Pulmonary artery endothelial cell (primary cell): ENCODE measurements around the gene CLEC4M. TPM values are rescaled to one million over a fixed set of nuclear protein-coding genes. Genes with fewer than 3 reads are reported as not detected.
"Not testable (repeated sequence)": the region's sequence is repeated elsewhere in the genome, so short reads cannot be mapped to it uniquely, and the experiment has no call there.

Source experiments
- DNase-seq: peaks from one replicate; pipeline ENCODE4 v3.0.0-alpha.2; 2011; ENCODE audit warnings: low read depth, low spot score
- total RNA-seq: library from RNA; depleted of rRNA; stranded (reverse); fragments of >200 nt; gene quantifications from 2 replicates; pipeline ENCODE4 v1.2.3, GENCODE V29; 2014

The CLEC4M gene
- total RNA-seq, 1 donor from 2014 or later, result 0.07 TPM

GRCh38 chr19:7806876-7807275 lies 43.8 kb downstream of the CLEC4M start:
- DNase-seq, result no peak

GRCh38 chr19:7808108-7808507 lies 45.1 kb downstream of the CLEC4M start:
- no peak for DNase-seq

- DNase-seq, result no peak
These were observed 48.9 kb downstream of the CLEC4M start for GRCh38 chr19:7811989-7812388.

GRCh38 chr19:7815325-7815724 lies 52.3 kb downstream of the CLEC4M start:
- DNase-seq, result no peak

- not testable (repeated sequence) for DNase-seq
These were observed 53.0 kb downstream of the CLEC4M start for GRCh38 chr19:7816040-7816439.

GRCh38 chr19:7817801-7818200 lies 54.8 kb downstream of the CLEC4M start:
- no peak for DNase-seq

- no peak for DNase-seq
These were observed 55.8 kb downstream of the CLEC4M start for GRCh38 chr19:7818806-7819205.

Other genes with a start within 250 kb of the CLEC4M start
- 11.7 and 16.0 TPM in 2 replicates for gene ZNF358, start 247.1 kb upstream of the CLEC4M start, total RNA-seq
- 3.8 and 6.2 TPM in 2 replicates for gene MCOLN1, start 240.6 kb upstream of the CLEC4M start, total RNA-seq
- gene PNPLA6, start 227.5 kb upstream of the CLEC4M start, total RNA-seq, result 82.8 and 106 TPM in 2 replicates
- 0.13 and 0.21 TPM in 2 replicates for gene CAMSAP3, start 167.4 kb upstream of the CLEC4M start, total RNA-seq
- gene XAB2, start 133.7 kb upstream of the CLEC4M start, total RNA-seq, result 23.9 and 30.6 TPM in 2 replicates
- gene PET100, start 133.4 kb upstream of the CLEC4M start, total RNA-seq, result 19.3 and 28.9 TPM in 2 replicates
- not detected in 2 replicates for gene PCP2, start 129.5 kb upstream of the CLEC4M start, total RNA-seq
- gene STXBP2, start 126.1 kb upstream of the CLEC4M start, total RNA-seq, result 29.5 and 30.9 TPM in 2 replicates
- gene RETN, start 94.2 kb upstream of the CLEC4M start, total RNA-seq, result not detected in 2 replicates
- gene MCEMP1, start 86.2 kb upstream of the CLEC4M start, total RNA-seq, result not detected in 2 replicates
- gene TRAPPC5, start 82.4 kb upstream of the CLEC4M start, total RNA-seq, result 121 and 191 TPM in 2 replicates
- gene FCER2, start 61.1 kb upstream of the CLEC4M start, total RNA-seq, result not detected in 2 replicates
- not detected in 2 replicates for gene CLEC4G, start 31.1 kb upstream of the CLEC4M start, total RNA-seq
- not detected in 2 replicates for gene CD209, start 15.7 kb upstream of the CLEC4M start, total RNA-seq
- gene EVI5L, start 67.0 kb downstream of the CLEC4M start, total RNA-seq, result 11.7 and 13.9 TPM in 2 replicates
- 0.07 TPM in 1 of 2 replicates, not detected in the other for gene PRR36, start 111.1 kb downstream of the CLEC4M start, total RNA-seq
- 1.2 and 2.0 TPM in 2 replicates for gene LRRC8E, start 125.3 kb downstream of the CLEC4M start, total RNA-seq
- 8.8 and 11.6 TPM in 2 replicates for gene MAP2K7, start 140.6 kb downstream of the CLEC4M start, total RNA-seq
- gene TGFBR3L, start 151.6 kb downstream of the CLEC4M start, total RNA-seq, result 0.53 and 0.73 TPM in 2 replicates
- 15.0 and 20.8 TPM in 2 replicates for gene SNAPC2, start 157.1 kb downstream of the CLEC4M start, total RNA-seq
- gene CTXN1, start 162.9 kb downstream of the CLEC4M start, total RNA-seq, result 3.1 and 8.2 TPM in 2 replicates
- 44.0 and 51.6 TPM in 2 replicates for gene TIMM44, start 180.4 kb downstream of the CLEC4M start, total RNA-seq
- 65.6 and 90.6 TPM in 2 replicates for gene ELAVL1, start 242.4 kb downstream of the CLEC4M start, total RNA-seq